HAP-1 (cell line): Measurements from ENCODE around the gene MYH6.

ENCODE experiments used
- DNase-seq, 2 experiments: peaks; one replicate each; pipeline ENCODE4 v3.0.0-alpha.2; 2016 to 2020; ENCODE audit warnings: low spot score in 2 of 2
- H3K27me3 ChIP-seq: fragments of 250-450 bp; sonication (Bioruptor Pico); 2 replicates; pipeline ENCODE4 v1.5.1; 2020; ENCODE audit warnings: low read depth, mild to moderate bottlenecking, moderate library complexity
- H3K36me3 ChIP-seq: fragments of 250-450 bp; sonication (Bioruptor Pico); replicated peaks from 2 replicates; pipeline ENCODE4 v1.5.1; 2020; ENCODE audit warnings: mild to moderate bottlenecking
- H3K4me1 ChIP-seq: fragments of 250-450 bp; sonication (Bioruptor Pico); 2 replicates; pipeline ENCODE4 v1.5.1; 2020; ENCODE audit warnings: mild to moderate bottlenecking
- H3K4me3 ChIP-seq: fragments of 250-450 bp; sonication (Bioruptor Pico); 2 replicates; pipeline ENCODE4 v1.5.1; 2020; ENCODE audit warnings: mild to moderate bottlenecking, moderate library complexity
- H3K9me3 ChIP-seq: fragments of 250-450 bp; sonication (Bioruptor Pico); 2 replicates; pipeline ENCODE4 v1.5.1; 2020; ENCODE audit warnings: mild to moderate bottlenecking, moderate library complexity
- in situ Hi-C: fragments of 300-500 bp; cut with MboI; formaldehyde crosslinking; loops from 3 replicates; pipeline ENCODE4 v1.14.3; 2020; ENCODE audit warnings: low sequenced_read_pairs, inconsistent platforms, mixed read lengths

Gene MYH6

DNA sequence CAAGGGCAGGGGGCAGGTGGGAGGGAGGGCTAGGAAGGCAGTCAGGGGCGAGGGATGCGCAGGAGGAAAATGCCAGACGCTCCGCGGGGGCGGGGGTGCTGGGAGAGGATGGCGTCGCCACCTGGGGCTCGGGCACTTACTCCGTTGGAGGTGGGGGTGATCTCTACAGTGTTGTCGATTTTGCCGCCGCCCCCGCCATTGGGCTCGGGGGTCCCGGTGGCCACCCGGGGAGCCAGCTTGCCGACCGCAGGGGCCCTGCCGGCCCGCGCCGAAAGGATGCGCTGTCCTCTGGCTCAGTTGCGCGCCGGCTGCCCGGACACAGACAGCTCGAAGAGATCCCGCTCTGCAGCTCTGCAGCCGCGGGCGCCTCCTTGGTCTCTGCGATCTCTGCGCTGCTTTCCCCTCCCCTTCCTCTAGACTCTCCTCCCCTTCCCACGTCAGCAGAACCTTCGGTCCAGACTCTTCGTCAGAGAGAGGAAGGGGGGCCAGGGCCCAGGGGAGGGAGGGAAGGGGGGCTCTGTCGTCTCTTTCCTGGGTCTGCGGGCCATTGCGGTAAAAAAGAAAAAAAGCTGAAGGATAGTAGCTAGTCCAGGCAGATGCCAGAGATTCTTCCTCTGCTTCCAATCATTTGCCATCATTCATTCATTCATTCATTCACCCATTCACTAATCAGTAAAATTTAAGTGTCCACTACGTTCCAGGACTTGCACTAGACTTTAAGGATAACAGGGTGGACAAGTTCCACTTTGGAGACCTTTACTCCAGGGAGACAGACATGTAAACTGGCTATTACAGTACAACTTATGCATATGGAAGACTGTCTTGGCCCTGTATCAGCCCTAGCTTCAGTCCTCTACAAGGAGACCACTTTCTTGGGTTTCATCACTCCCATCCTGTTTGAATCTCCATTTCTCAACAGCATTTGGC lies 55.3 kb downstream of the MYH6 start, which contains the start of gene SLC22A17:
TSS of gene SLC22A17 (minus strand) at position 382 of the 927 bp plus-strand sequence.
- peak; percentile 47 to 76 for DNase-seq
- Histone ChIP-seq H3K27me3 (peaks cover 47% of the 10 kb centered on the region), H3K9me3 (no peaks in the 10 kb centered on the region), H3K36me3 (no peaks in the 10 kb centered on the region), H3K4me3 (peak within 1 kb of the TSS; percentile 44), H3K4me1 (no peaks in the 10 kb centered on the region)
- in situ Hi-C loops = no loop called here

DNA sequence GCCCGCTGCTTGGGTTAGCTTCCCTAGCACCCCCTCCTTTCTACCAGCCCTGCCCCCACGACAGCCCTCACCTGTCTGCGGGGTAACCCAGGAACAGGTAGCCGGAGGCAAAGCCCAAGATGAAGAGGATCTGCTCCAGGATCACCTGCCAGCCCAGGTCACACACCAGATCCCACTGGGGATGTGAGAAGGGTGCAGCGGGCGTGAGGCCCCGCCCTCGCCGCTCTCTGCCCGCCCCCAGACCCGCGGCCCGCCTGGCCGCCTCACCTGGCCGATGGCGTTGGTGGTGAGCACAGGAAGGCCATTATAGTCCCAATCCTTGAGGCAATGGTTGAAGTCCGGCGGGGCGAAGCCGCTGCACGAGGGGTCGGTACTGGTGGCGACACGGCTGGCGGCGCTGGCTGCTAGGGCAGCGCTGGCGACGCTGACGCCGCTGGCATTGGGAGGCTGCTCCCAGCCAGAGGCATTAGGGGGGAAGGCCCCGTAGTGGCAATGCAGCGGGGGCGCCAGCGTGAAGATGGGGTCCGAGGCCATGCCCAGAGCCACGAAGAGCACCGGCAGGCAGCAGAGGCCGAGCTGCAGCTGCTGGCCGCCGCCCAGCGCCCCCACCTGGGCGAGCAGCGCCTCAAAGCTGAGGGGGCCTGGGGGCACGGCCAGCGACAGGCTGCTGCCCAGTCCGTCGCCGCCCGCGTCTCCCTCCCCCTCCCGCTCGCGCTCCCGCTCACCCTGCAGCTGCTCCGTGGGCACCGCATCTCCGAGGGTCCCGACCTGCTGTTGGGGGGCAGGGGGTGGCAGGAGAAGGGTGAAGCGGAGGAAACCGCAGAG lies 56.2 kb downstream of the MYH6 start:
- in situ Hi-C loops = no loop called here
- no peaks in the 10 kb centered on the region for H3K9me3 ChIP-seq
- H3K4me3 ChIP-seq = peak overlapping the region; percentile 44

DNA sequence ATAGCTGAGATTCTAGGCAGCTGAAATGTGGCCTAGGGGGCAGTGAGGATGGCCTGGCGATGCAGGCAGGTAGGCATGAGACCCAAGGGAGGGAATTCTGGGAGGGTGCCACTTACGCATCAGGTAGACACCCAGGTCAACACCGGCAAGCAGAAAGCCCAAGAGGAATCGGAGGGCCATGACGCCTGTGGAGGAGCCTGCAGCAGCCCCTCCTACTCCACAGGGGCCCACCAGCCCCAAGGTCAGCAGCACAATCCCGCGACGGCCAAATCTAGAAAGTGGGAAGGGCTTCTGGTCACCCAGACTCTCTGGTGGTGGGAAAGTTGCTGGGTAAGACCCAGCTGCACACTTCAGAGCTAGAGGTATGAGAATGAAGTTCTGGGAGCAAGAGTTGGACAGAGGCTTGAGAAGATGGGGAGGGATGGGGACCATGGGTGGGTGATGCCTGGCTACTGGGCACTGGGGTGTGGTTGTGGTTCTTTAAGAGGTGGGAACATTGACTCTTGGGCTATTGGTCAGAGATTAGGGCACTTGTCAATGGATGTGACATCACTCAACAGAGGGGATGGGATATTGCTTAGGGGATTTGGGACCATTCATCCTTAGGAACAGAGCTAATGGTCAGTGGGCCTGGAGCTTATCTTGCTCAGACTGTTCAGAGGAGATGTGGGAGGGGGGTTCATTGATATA lies 58.8 kb downstream of the MYH6 start:
- no peak for DNase-seq
- in situ Hi-C loops = no loop called here
- H3K4me3 ChIP-seq = no peak overlapping the region
- no peaks in the 10 kb centered on the region for H3K9me3 ChIP-seq
- no peaks in the 10 kb centered on the region for H3K4me1 ChIP-seq
- H3K27me3 ChIP-seq = peaks cover 21% of the 10 kb centered on the region
- no peaks in the 10 kb centered on the region for H3K36me3 ChIP-seq

More for the DNA sequence above, 56.2 kb downstream of the MYH6 start:
- Histone ChIP-seq H3K27me3 (peaks cover 44% of the 10 kb centered on the region), H3K36me3 (no peaks in the 10 kb centered on the region), H3K4me1 (no peaks in the 10 kb centered on the region)
- no peak for DNase-seq

DNA sequence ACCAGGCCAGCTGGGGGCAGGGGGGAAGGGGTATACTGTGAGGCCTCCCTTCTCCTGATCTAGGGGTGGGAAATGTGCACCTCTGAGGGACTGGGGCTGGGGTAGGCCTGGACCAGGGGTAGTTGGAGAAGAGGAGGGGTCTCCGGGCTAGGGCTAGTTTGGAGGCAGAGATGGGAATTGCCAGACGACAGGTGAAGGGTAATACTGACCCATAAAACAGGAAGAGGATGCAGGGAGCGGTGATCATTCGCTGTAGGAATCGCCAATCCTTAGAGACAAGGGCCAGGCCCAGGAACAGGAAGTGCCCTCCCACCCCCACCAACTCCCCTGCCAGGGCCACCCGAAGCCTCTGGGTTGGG lies 59.8 kb downstream of the MYH6 start:
- no peak overlapping the region for H3K4me3 ChIP-seq
- no peak for DNase-seq
- H3K27me3 ChIP-seq = peaks cover 12% of the 10 kb centered on the region
- H3K36me3 ChIP-seq = no peaks in the 10 kb centered on the region
- in situ Hi-C loops = no loop called here
- no peaks in the 10 kb centered on the region for H3K4me1 ChIP-seq
- H3K9me3 ChIP-seq = no peaks in the 10 kb centered on the region

DNA sequence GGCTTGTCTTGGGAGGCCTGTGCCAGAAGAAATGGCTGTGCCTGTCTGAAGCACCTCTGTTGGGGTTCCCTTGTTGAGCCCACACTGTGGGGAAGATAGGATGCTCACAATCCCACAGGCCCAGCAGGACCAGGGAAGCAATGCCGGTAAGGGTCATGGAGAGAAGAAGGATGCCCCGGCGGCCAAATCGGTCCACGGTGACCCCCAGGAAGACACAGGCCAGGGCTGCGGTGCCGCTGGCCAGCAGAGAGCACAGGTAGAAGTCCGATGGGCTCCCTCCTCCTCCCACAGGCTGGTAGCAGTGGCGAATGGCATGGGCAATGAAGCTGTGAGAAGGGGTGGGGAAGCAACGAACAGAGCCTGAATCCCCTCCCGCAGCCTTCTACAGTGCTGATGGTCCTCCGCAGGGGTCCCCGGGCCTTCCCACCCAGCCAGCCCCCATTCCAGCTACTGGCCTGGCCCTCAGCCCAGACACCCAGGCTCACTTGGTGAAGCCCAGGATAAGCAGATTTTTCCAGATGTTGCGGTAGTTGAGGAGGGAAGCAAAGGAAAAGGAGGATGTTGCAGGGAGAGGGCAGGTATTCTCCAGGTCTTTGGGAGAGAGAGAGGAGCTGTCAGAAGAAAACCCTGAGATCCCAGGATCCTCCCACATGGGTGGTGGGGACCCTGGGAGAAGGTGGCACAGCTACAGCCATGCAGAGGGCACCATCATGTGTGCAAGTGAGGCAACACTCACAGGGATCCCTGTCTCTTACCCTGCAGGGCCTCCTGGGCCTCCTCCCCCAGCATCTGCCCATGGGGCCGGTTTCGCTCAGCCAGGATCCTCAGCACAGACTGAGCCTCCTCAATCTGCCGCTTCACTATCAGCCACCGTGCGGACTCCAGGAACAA lies 60.4 kb downstream of the MYH6 start:
- no peaks in the 10 kb centered on the region for H3K36me3 ChIP-seq
- no peaks in the 10 kb centered on the region for H3K4me1 ChIP-seq
- in situ Hi-C loops = no loop called here
- H3K27me3 ChIP-seq = peaks cover 6% of the 10 kb centered on the region
- no peaks in the 10 kb centered on the region for H3K9me3 ChIP-seq
- no peak overlapping the region for H3K4me3 ChIP-seq
- no peak for DNase-seq

DNA sequence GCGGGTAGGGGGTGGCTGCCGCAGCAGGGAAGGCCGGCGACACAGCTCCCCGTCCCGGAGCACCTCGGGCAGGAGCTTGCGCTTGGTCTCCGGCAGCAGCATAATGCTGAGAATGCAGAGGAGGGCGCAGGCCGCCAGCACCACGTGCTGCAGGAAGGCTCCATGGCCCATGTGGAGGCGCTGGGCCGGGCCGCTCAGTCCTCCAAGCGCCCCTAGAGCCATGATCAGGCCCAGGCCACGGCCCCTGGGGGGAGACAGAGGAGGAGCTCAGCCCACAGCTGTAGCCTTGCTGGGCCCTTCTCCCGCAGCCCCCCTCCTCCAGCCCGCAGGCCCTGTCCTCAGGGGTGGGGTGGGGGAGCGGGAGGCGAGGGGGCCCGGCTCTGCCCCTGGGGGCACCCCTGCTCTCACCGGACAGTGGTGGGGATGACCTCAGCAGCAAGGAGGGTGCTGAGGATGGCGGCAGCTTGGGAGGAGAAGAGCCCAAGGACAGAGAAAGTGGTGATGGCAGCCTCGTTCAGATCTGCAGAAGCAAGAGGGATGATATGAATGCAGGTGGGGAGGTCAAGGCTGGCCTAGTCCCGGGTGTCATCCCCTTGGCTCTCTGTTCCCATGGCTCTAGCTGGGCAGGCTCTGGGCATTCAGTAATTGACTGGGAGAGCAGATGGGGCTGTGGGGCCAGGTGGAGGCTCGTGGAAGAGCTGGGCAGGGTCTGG lies 61.2 kb downstream of the MYH6 start:
- no peaks in the 10 kb centered on the region for H3K36me3 ChIP-seq
- DNase-seq = no peak
- no peaks in the 10 kb centered on the region for H3K4me1 ChIP-seq
- no peak overlapping the region for H3K4me3 ChIP-seq
- H3K27me3 ChIP-seq = no peaks in the 10 kb centered on the region
- H3K9me3 ChIP-seq = no peaks in the 10 kb centered on the region
- in situ Hi-C loops = no loop called here

DNA sequence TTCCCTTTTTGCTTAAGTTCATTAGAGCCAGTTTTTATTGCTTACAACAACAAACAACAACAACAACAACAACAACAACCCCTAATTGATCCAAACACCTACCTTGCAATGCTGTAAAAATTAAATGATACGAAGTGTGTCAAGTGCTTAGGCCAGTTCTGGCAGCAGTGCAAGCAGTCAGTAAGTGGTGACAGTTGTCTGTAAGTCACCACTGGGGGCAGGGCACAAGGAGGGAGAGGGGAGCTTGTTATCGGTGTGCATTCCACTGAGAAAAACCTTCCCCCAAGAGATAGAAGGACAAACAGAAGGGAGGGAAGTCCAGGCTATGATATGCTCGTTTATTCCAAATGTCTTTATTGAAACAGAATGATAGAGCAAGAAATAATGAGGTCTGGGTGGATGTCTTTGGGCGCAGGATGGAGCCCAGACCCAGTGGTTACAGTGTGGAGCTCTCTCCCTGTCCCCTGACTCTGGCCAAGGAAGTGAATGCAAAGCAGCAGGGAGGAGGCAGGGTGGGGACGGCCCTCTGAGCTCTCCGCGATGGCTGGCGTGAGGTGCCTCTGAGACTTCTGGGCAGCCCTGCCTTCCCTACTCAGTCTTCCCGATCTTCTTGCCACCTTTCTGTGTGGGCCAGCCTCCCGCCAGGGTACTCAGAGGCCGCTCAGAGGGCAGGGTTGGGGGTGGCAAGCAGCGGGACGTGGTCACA lies 61.9 kb downstream of the MYH6 start:
- in situ Hi-C loops = no loop called here
- H3K4me1 ChIP-seq = no peaks in the 10 kb centered on the region
- H3K36me3 ChIP-seq = no peaks in the 10 kb centered on the region
- no peak overlapping the region for H3K4me3 ChIP-seq
- DNase-seq = no peak
- H3K27me3 ChIP-seq = no peaks in the 10 kb centered on the region
- no peaks in the 10 kb centered on the region for H3K9me3 ChIP-seq

DNA sequence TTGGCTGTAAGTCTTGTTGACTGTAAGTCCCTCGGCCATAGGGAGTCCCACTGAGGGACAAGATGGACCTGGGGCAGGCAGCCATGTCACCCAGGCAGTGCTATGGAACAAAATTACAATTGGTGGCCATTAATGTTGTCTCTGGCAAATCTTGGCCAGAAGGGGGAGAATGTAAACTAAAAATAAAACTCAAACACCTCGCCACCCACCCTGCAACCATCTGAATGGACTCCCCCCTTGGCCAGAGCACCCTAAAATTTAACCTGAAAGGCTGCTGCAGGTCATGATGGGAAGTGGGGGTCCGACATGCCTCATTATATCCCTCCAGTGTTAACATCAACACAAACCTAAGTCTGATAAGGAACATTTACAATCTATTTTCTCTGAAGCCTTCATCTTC lies 63.6 kb downstream of the MYH6 start:
- in situ Hi-C loops = no loop called here
- H3K4me1 ChIP-seq = no peaks in the 10 kb centered on the region

DNA sequence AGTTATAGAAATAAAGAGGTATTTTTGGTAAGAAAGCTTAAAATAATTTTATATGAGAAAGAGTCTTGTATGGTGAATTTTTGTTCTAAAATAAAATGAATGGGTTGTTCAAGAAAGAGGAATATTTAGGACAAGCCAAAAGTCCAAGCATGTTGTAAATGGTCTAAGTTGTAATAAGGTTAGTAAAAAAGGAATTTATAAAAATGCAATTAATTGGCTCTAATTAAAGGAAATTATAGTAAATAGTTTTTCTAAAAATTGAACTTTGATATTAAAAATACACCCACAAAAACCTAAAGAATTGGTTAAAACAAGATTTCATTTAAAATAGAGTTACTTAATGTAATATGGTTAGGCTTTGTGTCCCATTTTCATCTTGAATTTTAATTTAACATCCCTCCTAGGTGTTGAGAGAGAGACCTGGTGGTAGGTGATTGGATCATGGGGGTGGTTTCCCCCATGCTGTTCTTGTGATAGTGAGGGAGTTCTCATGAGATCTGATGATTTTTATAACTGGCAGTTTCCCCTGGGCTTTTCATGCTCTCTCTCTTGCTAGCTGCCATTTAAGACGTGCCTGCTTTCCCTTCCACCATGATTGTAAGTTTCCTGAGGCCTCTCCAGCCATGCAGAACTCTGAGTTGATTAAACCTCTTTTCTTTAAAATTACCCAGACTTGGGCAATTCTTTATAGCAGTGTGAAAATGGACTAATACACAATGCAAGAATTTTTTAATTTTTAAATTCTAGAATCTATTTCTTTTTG lies 68.4 kb downstream of the MYH6 start:
- H3K4me1 ChIP-seq = no peaks in the 10 kb centered on the region
- H3K4me3 ChIP-seq = no peak overlapping the region
- peaks cover 3% of the 10 kb centered on the region; the same call in 1 of the 2 replicates for H3K27me3 ChIP-seq
- DNase-seq = no peak
- peaks cover 8% of the 10 kb centered on the region for H3K9me3 ChIP-seq
- in situ Hi-C loops = no loop called here
- H3K36me3 ChIP-seq = no peaks in the 10 kb centered on the region

More for the DNA sequence above, 63.6 kb downstream of the MYH6 start:
- Histone ChIP-seq H3K27me3 (no peaks in the 10 kb centered on the region), H3K4me3 (no peak overlapping the region), H3K36me3 (no peaks in the 10 kb centered on the region), H3K9me3 (peaks cover 5% of the 10 kb centered on the region)
- DNase-seq = no peak

DNA sequence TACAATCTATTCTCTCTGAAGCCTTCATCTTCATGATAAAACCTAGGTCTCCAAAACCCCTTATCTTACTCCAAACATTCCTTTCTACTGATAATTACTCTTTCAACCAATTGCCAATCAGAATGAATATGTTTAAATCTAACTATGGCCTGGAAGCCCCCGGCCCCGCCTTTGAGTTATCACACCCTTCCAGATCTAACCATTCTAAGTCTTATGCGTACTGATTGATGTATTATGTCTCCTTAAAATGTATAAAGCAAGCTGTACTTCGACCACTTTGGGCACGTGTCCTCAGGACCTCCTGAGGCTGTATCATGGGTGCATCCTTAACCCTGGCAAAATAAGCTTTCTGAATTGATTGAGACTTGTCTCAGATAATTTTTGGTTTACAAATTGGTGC lies 72.5 kb downstream of the MYH6 start:
- DNase-seq = no peak
- in situ Hi-C loops = no loop called here
- peaks cover 8% of the 10 kb centered on the region for H3K9me3 ChIP-seq
- H3K27me3 ChIP-seq = peaks cover 5% of the 10 kb centered on the region; the same call in 1 of the 2 replicates
- H3K4me3 ChIP-seq = no peak overlapping the region
- H3K4me1 ChIP-seq = no peaks in the 10 kb centered on the region
- no peaks in the 10 kb centered on the region for H3K36me3 ChIP-seq
